Keratinocyte (primary cell): ENCODE measurements around the gene ADGRB2.

ENCODE experiments used
- CTCF ChIP-seq, 3 experiments: IDR thresholded peaks in 1 of 3; conservative IDR thresholded peaks in 1 of 3; optimal IDR thresholded peaks in 1 of 3; 2 replicates in 2 of 3; 3 replicates in 1 of 3; pipeline versions ENCODE3 to v1.5.1; 2011; ENCODE audit warnings: low read length in 3 of 3, mild to moderate bottlenecking in 3 of 3, moderate library complexity in 2 of 3, control low read depth in 1 of 3, inconsistent platforms in 1 of 3; ENCODE audit not compliant: insufficient read depth in 2 of 3; ENCODE audit errors: extremely low read depth in 1 of 3
- EZH2 ChIP-seq: IDR thresholded peaks from one replicate; pipeline ENCODE4 v1.6.1; 2012; ENCODE audit warnings: inconsistent platforms, mild to moderate bottlenecking, low read length, moderate library complexity

GRCh38 chr1:31693231-31693630 is 70.9 kb downstream of the ADGRB2 start:
- no peak for TF ChIP-seq CTCF (optimal IDR thresholded peaks at IDR 0.05 in 1 of 3, IDR thresholded peaks at IDR 0.05 in 1 of 3, conservative IDR thresholded peaks at IDR 0.05 in 1 of 3; ENCODE audit: extremely low read depth in 1 of 3, insufficient read depth in 2 of 3, low read length in 3 of 3)
- TF ChIP-seq EZH2, result no peak
